AG09309 (cell line): ENCODE results near the gene ZNF892.
A peak's percentile ranks its signal among the peaks of the same experiment; 100 is the strongest.

Source experiments
- DNase-seq: peaks from one replicate; pipeline ENCODE4 v3.0.0-alpha.2; 2010; ENCODE audit warnings: low read depth
- H3K4me3 ChIP-seq: 2 replicates; pipeline ENCODE4 v1.5.1; 2011; ENCODE audit warnings: mild to moderate bottlenecking, low read depth, low read length, moderate library complexity; ENCODE audit not compliant: control insufficient read depth
- TF ChIP-seq, protein P1 (sequence below): IDR thresholded peaks from 2 replicates; pipeline ENCODE4 v1.5.1; 2011; ENCODE audit warnings: mild to moderate bottlenecking, low read depth, low read length, inconsistent platforms; ENCODE audit not compliant: insufficient read depth, control insufficient read depth; ENCODE audit errors: missing control alignments

ZNF892 gene

DNA sequence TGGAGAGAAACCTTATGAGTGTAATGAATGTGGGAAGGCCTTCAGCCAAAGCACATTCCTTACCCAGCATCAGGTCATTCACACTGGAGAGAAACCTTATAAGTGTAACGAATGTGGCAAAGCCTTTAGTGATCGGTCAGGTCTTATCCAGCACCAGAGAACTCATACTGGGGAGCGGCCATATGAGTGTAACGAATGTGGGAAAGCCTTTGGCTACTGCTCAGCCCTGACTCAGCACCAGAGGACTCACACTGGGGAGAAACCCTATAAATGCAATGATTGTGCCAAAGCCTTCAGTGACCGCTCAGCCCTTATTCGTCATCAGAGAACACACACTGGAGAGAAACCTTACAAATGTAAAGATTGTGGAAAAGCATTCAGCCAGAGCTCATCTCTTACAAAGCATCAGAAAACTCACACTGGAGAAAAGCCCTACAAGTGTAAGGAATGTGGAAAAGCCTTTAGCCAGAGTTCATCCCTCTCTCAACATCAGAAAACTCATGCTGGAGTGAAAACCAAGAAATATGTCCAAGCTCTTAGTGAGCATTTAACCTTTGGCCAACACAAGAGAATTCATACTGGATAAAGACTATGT, 7.8 kb downstream of the ZNF892 start:
- no peak for DNase-seq
- TF ChIP-seq, protein P1, sequence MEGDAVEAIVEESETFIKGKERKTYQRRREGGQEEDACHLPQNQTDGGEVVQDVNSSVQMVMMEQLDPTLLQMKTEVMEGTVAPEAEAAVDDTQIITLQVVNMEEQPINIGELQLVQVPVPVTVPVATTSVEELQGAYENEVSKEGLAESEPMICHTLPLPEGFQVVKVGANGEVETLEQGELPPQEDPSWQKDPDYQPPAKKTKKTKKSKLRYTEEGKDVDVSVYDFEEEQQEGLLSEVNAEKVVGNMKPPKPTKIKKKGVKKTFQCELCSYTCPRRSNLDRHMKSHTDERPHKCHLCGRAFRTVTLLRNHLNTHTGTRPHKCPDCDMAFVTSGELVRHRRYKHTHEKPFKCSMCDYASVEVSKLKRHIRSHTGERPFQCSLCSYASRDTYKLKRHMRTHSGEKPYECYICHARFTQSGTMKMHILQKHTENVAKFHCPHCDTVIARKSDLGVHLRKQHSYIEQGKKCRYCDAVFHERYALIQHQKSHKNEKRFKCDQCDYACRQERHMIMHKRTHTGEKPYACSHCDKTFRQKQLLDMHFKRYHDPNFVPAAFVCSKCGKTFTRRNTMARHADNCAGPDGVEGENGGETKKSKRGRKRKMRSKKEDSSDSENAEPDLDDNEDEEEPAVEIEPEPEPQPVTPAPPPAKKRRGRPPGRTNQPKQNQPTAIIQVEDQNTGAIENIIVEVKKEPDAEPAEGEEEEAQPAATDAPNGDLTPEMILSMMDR = no peak
- no peak overlapping the region for H3K4me3 ChIP-seq

DNA sequence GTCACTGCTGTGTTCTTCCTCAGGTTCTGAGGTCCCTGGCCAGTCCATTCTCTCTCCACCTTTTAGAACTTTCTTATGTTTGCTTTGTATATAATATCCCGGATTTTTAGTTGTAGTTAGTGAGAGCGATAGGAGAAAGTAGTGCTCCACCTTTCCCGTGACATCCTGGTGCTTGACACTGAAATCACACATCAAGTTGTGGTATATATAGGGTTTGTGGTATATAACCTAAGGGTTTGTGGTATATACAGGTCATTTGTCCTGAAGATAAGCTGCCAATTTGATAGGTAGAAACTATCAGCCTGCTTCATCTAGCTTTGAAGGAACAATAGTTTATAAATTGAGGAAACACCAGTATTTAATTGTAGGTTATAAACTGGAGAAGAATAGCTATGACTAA, 13.1 kb downstream of the ZNF892 start:
- no peak overlapping the region for H3K4me3 ChIP-seq
- no peak for DNase-seq
- TF ChIP-seq, protein P1 = no peak

DNA sequence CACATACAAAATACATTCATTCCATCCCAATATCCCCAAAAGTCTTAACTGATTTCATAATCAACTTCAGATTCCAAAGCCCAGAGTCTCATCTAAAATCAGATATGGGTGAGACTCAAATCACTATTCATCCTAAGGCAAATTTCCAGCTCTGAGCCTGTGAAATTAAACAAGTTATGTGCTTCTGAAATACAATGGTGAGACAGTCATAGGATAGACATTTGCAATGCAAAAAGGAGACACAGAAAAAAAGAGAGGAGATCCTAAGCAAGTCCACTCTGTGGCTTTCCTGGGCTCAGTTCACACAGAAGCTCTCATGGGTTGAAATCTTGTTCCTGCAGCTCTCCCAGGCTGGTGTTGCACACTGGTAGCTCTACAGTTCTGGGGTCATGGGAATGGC, 18.3 kb downstream of the ZNF892 start:
- DNase-seq = no peak
- no peak overlapping the region for H3K4me3 ChIP-seq
- TF ChIP-seq, protein P1 = no peak

DNA sequence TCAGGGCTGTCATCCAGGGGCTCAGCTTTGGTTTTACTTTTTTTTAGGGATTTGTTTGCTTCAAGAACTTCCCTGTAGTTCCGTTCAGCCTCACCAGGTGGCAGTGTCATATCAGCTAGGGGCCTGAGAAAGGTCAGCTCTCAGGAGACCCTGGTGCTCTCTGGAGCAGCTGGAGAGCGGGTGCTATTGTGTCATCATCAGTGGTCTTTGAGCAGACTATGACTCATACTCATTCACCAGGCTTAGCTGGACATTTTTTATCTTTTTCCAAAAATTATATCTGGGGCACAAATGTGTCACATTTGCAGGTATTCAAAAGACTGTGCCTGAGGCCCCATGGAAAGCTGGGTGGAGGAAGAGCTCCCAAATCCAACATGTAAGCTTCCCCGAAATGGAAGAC, 24.4 kb downstream of the ZNF892 start:
- TF ChIP-seq, protein P1 = peak; percentile 86
- H3K4me3 ChIP-seq = no peak overlapping the region
- DNase-seq = peak; percentile 28

DNA sequence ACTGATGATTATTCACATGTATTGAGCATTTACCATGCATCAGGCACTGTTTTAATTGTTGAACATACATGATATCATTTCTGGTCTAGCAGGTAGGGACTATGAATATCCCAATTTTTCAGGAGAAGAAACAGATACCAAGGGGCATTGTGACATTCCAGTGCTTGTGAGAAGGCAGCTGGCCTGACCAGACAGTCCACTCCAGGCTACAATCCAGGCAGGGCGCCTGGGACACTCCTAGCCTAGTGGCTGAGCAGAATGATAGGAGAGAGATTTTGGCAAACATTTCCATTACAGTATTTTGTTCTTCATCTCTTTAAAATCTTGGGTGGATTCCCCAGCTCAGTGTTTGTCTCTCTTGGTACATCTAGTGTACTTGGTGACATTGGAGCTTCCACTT, 24.9 kb downstream of the ZNF892 start:
- no peak overlapping the region for H3K4me3 ChIP-seq
- no peak for DNase-seq
- TF ChIP-seq, protein P1 = no peak

DNA sequence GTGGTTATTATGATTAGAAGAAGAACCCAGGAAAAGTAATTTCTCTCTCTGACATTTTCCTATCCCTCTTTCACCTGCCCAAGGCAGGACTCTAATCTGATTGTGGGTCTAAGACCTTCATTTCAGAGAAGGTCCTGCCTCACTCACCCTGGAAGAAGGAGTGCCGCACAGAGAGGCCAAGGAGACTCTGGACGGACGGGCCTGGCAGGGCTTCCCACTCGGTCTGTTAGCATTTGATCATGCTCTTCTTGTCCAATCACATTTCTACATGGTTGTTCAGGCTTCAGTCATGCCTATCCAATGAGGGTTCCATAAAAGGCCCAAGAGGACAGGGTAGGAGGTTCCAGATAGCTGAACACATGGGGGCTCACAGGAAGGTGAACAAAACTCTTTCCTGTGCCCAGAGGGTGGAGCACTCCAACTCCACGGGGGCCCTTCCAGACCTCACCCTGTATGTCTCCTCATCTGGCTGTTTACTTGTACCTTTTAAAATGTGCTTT, 27.0 kb downstream of the ZNF892 start:
- no peak overlapping the region for H3K4me3 ChIP-seq
- TF ChIP-seq, protein P1 = no peak
- no peak for DNase-seq
